ENCODE data around the gene BABAM2.

DNA sequence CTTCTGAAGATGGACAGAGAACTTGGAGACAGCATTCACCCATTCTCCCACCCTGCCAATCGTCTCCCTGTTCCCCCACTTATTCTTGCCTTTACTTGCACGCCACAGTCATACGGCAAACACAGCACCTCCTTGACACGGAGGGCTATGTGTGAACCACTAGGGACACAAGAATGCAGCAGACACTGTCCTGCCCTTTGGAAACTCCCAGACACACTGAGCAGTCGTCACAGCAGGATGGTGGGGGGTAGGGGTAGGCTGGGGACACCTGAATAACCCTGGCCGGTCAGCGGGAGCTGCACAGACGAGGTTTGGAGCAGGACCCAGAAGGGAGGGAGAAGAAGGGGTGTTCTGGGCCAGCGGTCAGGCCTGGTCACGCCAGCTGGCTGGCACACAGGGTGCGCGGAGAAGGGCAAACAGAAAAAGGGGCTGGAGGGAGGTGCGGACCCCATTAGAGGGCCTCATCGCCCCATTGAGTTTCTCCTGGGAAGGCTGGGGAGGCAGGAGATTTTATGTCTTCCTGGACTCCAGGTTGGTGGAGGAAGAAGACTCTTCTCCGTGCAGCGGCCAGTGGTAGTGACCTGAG lies 462.2 kb downstream of the BABAM2 start:
- no peak for TF ChIP-seq POLR2A (IDR thresholded peaks at IDR 0.05)
- TF ChIP-seq, protein P1, sequence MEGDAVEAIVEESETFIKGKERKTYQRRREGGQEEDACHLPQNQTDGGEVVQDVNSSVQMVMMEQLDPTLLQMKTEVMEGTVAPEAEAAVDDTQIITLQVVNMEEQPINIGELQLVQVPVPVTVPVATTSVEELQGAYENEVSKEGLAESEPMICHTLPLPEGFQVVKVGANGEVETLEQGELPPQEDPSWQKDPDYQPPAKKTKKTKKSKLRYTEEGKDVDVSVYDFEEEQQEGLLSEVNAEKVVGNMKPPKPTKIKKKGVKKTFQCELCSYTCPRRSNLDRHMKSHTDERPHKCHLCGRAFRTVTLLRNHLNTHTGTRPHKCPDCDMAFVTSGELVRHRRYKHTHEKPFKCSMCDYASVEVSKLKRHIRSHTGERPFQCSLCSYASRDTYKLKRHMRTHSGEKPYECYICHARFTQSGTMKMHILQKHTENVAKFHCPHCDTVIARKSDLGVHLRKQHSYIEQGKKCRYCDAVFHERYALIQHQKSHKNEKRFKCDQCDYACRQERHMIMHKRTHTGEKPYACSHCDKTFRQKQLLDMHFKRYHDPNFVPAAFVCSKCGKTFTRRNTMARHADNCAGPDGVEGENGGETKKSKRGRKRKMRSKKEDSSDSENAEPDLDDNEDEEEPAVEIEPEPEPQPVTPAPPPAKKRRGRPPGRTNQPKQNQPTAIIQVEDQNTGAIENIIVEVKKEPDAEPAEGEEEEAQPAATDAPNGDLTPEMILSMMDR (IDR thresholded peaks at IDR 0.05): no peak

Data from right lobe of liver (tissue), 4 donors.